GM19043 (cell line): ENCODE measurements around the gene TCEA2.

Source experiments
- ATAC-seq: cut with Tn5 transposase; IDR thresholded peaks from one replicate; pipeline ENCODE4 v1.9.1; 2021; ENCODE audit warnings: low read depth; ENCODE audit not compliant: unreplicated experiment

Gene TCEA2

DNA sequence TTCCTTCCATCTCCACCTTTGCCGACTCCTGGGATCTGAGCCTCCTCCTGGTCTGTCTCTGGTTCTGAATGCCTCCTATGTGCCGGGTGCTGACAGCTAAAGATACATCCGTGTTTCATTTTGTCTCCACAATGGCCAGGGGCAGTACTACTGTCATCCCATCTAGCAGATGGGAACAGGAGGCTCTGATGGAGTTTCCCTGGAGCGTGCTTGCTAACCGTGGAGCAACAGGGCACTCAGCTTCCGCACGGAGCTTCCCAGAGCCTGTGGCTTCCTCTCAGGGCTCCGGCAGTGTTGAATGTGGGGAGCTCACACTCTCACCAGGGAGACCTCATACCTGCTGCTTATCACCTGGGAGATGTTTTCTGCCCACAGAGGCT is 56.3 kb downstream of the TCEA2 start:
- ATAC-seq = no peak

DNA sequence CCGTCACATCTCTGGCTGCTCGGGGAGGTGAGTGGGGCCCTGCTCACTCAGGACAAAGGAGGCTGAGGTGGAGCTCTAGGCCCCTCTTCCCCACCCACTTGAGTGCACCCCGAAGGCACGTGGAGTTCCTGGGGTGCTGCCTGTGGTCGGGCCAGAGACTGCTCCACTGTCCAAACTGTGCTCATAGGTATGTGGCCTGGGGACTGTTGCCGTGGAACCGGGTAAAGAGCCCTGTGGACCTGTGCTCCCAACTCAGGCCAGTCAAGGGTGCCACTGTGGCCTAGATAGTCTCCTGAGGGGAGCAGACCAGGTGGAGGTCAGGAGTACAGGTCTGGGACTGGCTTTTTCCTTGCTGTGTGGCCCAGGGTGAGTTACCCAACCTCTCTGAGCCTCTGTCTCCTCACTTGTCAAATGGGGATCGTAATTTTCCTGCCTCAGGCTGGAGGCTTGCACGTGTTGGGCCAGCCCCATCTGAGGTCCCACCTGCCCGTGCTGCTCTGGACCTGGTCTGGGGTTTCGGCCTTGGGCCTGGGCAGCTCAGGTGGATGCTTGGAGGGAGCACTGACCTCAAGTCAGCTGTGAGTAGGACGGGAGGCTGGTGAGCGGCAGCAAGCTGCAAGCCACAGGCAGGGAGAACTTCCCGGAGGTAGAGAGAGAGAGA is 56.8 kb downstream of the TCEA2 start:
- no peak for ATAC-seq

DNA sequence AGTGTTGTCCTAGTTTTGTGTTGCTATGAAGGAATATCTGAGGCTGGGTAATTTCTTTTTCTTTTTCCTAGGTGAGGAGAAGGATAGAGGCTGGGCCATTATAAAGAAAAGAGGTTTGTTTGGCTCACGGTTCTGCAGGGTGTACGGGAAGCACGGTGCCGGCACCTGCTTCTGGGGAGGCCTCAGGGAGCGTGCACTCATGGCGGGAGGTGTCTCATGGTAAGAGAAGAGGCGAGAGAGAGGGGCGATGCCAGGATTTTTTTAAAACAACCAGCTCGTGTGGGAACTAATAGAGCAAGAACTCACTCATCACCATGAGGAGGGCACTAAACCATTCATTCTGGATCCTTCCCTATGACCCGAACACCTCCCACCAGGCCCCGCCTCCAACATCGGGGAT is 58.6 kb downstream of the TCEA2 start:
- no peak for ATAC-seq
